Measurements from ENCODE around the gene ZNF750. TPM values are rescaled to one million over a fixed set of nuclear protein-coding genes. Genes with fewer than 3 reads are reported as not detected.

Gene ZNF750
- total and polyA plus RNA-seq, 2 of the 13 experiments (the other 11 are each of a cell fraction or from before 2014, with no cell fraction given) = not detected

GRCh38 chr17:82888583-82889495 lies 49.0 kb upstream of the ZNF750 start (continued):
- no peak for TF ChIP-seq HNRNPK (IDR thresholded peaks at IDR 0.05; ENCODE audit: low read depth, low read length, poor library complexity, severe bottlenecking)
- no peak for TF ChIP-seq ZNF7 (CRISPR knock-in tag; IDR thresholded peaks at IDR 0.05)
- TF ChIP-seq, protein P1, sequence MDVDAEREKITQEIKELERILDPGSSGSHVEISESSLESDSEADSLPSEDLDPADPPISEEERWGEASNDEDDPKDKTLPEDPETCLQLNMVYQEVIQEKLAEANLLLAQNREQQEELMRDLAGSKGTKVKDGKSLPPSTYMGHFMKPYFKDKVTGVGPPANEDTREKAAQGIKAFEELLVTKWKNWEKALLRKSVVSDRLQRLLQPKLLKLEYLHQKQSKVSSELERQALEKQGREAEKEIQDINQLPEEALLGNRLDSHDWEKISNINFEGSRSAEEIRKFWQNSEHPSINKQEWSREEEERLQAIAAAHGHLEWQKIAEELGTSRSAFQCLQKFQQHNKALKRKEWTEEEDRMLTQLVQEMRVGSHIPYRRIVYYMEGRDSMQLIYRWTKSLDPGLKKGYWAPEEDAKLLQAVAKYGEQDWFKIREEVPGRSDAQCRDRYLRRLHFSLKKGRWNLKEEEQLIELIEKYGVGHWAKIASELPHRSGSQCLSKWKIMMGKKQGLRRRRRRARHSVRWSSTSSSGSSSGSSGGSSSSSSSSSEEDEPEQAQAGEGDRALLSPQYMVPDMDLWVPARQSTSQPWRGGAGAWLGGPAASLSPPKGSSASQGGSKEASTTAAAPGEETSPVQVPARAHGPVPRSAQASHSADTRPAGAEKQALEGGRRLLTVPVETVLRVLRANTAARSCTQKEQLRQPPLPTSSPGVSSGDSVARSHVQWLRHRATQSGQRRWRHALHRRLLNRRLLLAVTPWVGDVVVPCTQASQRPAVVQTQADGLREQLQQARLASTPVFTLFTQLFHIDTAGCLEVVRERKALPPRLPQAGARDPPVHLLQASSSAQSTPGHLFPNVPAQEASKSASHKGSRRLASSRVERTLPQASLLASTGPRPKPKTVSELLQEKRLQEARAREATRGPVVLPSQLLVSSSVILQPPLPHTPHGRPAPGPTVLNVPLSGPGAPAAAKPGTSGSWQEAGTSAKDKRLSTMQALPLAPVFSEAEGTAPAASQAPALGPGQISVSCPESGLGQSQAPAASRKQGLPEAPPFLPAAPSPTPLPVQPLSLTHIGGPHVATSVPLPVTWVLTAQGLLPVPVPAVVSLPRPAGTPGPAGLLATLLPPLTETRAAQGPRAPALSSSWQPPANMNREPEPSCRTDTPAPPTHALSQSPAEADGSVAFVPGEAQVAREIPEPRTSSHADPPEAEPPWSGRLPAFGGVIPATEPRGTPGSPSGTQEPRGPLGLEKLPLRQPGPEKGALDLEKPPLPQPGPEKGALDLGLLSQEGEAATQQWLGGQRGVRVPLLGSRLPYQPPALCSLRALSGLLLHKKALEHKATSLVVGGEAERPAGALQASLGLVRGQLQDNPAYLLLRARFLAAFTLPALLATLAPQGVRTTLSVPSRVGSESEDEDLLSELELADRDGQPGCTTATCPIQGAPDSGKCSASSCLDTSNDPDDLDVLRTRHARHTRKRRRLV (CRISPR knock-in tag; IDR thresholded peaks at IDR 0.05) = 0 out of 2 replicates have a peak, but pooled peaks have one; percentile 52
- TF ChIP-seq, protein P2, sequence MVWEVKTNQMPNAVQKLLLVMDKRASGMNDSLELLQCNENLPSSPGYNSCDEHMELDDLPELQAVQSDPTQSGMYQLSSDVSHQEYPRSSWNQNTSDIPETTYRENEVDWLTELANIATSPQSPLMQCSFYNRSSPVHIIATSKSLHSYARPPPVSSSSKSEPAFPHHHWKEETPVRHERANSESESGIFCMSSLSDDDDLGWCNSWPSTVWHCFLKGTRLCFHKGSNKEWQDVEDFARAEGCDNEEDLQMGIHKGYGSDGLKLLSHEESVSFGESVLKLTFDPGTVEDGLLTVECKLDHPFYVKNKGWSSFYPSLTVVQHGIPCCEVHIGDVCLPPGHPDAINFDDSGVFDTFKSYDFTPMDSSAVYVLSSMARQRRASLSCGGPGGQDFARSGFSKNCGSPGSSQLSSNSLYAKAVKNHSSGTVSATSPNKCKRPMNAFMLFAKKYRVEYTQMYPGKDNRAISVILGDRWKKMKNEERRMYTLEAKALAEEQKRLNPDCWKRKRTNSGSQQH (CRISPR knock-in tag; IDR thresholded peaks at IDR 0.05; ENCODE audit: low read depth) = no peak
- TF ChIP-seq DR1 (CRISPR knock-in tag; IDR thresholded peaks at IDR 0.05) = no peak
- no peak for TF ChIP-seq PHF20 (CRISPR knock-in tag; IDR thresholded peaks at IDR 0.05)
- no peak for TF ChIP-seq ZFP36L2 (CRISPR knock-in tag; IDR thresholded peaks at IDR 0.05)
- TF ChIP-seq LCORL (IDR thresholded peaks at IDR 0.05) = no peak
- peak; percentile 59; the same call in 1 of the 2 replicates for TF ChIP-seq LCORL (CRISPR knock-in tag; IDR thresholded peaks at IDR 0.05)
- 0 out of 2 replicates have a peak, but pooled peaks have one; percentile 33 for TF ChIP-seq ZNF839 (CRISPR knock-in tag; IDR thresholded peaks at IDR 0.05; ENCODE audit: borderline replicate concordance)
- 0 out of 2 replicates have a peak, but pooled peaks have one; percentile 16 for TF ChIP-seq ARNTL (CRISPR knock-in tag; IDR thresholded peaks at IDR 0.05)
- TF ChIP-seq CHCHD3 (CRISPR knock-in tag; IDR thresholded peaks at IDR 0.05) = peak; percentile 26; the same call in 1 of the 2 replicates
- no peak for TF ChIP-seq SALL2 (CRISPR knock-in tag; IDR thresholded peaks at IDR 0.05)
- no peak for TF ChIP-seq POLR2AphosphoS5 (IDR thresholded peaks at IDR 0.05; ENCODE audit: low read depth, low read length)
- TF ChIP-seq ZNF382 (CRISPR knock-in tag; IDR thresholded peaks at IDR 0.05; ENCODE audit: borderline replicate concordance) = no peak
- TF ChIP-seq EZH2 (conservative IDR thresholded peaks at IDR 0.05; ENCODE audit: low read depth, low read length) = no peak
- TF ChIP-seq ZNF33B (CRISPR knock-in tag; IDR thresholded peaks at IDR 0.05) = no peak
- no peak for TF ChIP-seq ZNF362 (CRISPR knock-in tag; IDR thresholded peaks at IDR 0.05; ENCODE audit: borderline replicate concordance)
- TF ChIP-seq ZFP91 (CRISPR knock-in tag; IDR thresholded peaks at IDR 0.05; ENCODE audit: borderline replicate concordance) = peak; percentile 35
